Smooth muscle cell (in vitro differentiated cells): ENCODE results near the gene HOXA10. TPM values are rescaled to one million over a fixed set of nuclear protein-coding genes. Genes with fewer than 3 reads are reported as not detected.
A peak's percentile ranks its signal among the peaks of the same experiment; 100 is the strongest.

Source experiments
- DNase-seq: peaks from one replicate; lab custom pipeline; 2025; ENCODE audit not compliant: unreplicated experiment; lab: John Stamatoyannopoulos, UW
- H2AFZ ChIP-seq: fragments of 200-600 bp; sonication (generic); 2 replicates; pipeline ENCODE4 v1.6.0; 2016; ENCODE audit warnings: antibody characterized with exemption, low read depth, mild to moderate bottlenecking
- H3F3A ChIP-seq: fragments of 200-600 bp; sonication (generic); 2 replicates; pipeline ENCODE4 v1.6.0; 2017; ENCODE audit warnings: antibody characterized with exemption, low read depth
- H3K27ac ChIP-seq: fragments of 200-600 bp; sonication (generic); 2 replicates; pipeline ENCODE4 v1.5.1; 2016; ENCODE audit warnings: low read depth, mild to moderate bottlenecking
- H3K27me3 ChIP-seq: fragments of 200-600 bp; sonication (generic); 2 replicates; pipeline ENCODE4 v1.6.1; 2016; ENCODE audit warnings: low read depth, mild to moderate bottlenecking
- H3K36me3 ChIP-seq: fragments of 200-600 bp; sonication (generic); 2 replicates; pipeline ENCODE4 v1.5.1; 2016; ENCODE audit warnings: low read depth
- H3K4me1 ChIP-seq: fragments of 200-600 bp; sonication (generic); 2 replicates; pipeline ENCODE4 v1.5.1; 2016; ENCODE audit warnings: low read depth
- H3K4me2 ChIP-seq: fragments of 200-600 bp; sonication (generic); 2 replicates; pipeline ENCODE4 v1.6.0; 2016; ENCODE audit warnings: mild to moderate bottlenecking
- H3K4me3 ChIP-seq: fragments of 200-600 bp; sonication (generic); 2 replicates; pipeline ENCODE4 v1.5.1; 2016; ENCODE audit warnings: mild to moderate bottlenecking
- H3K79me2 ChIP-seq: fragments of 200-600 bp; sonication (generic); 2 replicates; pipeline ENCODE4 v1.6.0; 2016; ENCODE audit warnings: low read depth, mild to moderate bottlenecking
- H3K9ac ChIP-seq: fragments of 200-600 bp; sonication (generic); 2 replicates; pipeline ENCODE4 v1.6.0; 2016; ENCODE audit warnings: low read depth
- H3K9me3 ChIP-seq: fragments of 200-600 bp; sonication (generic); replicated peaks from 2 replicates; pipeline ENCODE4 v1.5.1; 2016; ENCODE audit warnings: low read depth
- H4K20me1 ChIP-seq: fragments of 200-600 bp; sonication (generic); 2 replicates; pipeline ENCODE4 v1.6.0; 2016; ENCODE audit warnings: low read depth
- WGBS: methylation state at CpG from one replicate; pipeline ENCODE4 v1.1.7; 2016; ENCODE audit warnings: low lambda C conversion rate; 5-methylcytosine and 5-hydroxymethylcytosine counted together
- polyA plus RNA-seq: library from polyadenylated mRNA; unstranded; fragments of >200 nt; fragmentation: Nextera tagmentation; extraction: Ambion mirVana; gene quantifications from 2 replicates; pipeline ENCODE4 v1.2.1, GENCODE V29; 2016
- total RNA-seq: library from RNA; depleted of rRNA; stranded (reverse); fragments of >200 nt; gene quantifications from 2 replicates; pipeline ENCODE4 v1.2.3, GENCODE V29; 2014
- TF ChIP-seq, protein P1 (sequence below): fragments of 200-600 bp; sonication (generic); IDR thresholded peaks from 2 replicates; pipeline ENCODE4 v1.5.1; 2017; ENCODE audit warnings: borderline replicate concordance, mild to moderate bottlenecking, antibody characterized with exemption; ENCODE audit not compliant: insufficient read depth, poor library complexity, severe bottlenecking

HOXA10 gene
- total and polyA plus RNA-seq, 2 experiments from 2014 or later, result 37.6 to 53.6 TPM

DNA sequence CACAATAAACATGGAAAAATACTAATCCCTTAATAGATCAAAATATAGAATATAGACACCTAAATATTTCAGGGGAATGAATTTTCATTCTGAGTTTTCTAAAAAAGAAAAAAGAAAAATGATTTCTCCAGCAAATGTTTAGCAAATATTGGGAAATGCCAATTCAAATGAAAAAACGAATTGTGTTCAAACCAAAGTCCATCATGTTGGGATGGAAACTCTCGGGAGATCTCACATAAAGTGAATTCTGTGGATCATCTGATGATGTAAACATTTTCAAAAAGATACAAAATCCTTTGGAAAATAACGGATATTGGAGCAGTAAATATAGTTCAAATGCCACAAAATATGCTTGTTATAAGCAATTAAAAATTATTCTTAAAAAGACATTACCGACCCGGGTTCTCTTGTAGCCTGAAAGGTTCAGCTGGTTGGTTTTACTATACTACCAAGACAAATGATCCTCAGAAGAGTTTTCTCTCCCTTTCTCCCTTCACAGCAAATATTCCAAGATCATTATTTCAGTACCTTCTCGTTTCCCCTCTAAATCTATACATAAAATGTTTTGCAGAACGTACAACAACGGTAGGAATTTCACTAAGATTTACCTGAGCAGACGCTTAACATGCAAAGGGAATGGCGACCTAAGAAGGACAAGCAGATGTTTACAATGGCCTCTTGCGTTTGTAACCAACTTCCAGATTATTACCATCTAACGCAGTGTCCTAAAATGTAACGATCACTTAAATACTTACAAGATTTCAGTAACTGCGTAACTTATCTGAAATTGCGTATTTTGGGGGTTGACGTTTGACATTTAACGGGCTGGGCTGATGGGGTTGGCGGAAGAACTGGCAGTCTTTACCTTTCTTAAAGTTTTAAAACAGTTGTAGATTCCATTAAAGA is 23.3 kb upstream of the HOXA10 start:
- peak overlapping the region; percentile 67 for H3K4me3 ChIP-seq
- DNase-seq, result no peak
- H4K20me1 ChIP-seq, result peaks cover 45% of the 10 kb centered on the region
- H3K79me2 ChIP-seq, result peaks cover 87% of the 10 kb centered on the region
- peak overlapping the region; percentile 89 for H3K4me2 ChIP-seq
- TF ChIP-seq, protein P1, sequence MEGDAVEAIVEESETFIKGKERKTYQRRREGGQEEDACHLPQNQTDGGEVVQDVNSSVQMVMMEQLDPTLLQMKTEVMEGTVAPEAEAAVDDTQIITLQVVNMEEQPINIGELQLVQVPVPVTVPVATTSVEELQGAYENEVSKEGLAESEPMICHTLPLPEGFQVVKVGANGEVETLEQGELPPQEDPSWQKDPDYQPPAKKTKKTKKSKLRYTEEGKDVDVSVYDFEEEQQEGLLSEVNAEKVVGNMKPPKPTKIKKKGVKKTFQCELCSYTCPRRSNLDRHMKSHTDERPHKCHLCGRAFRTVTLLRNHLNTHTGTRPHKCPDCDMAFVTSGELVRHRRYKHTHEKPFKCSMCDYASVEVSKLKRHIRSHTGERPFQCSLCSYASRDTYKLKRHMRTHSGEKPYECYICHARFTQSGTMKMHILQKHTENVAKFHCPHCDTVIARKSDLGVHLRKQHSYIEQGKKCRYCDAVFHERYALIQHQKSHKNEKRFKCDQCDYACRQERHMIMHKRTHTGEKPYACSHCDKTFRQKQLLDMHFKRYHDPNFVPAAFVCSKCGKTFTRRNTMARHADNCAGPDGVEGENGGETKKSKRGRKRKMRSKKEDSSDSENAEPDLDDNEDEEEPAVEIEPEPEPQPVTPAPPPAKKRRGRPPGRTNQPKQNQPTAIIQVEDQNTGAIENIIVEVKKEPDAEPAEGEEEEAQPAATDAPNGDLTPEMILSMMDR, result no peak
- peaks cover 13% of the 10 kb centered on the region for H3F3A ChIP-seq
- no peaks in the 10 kb centered on the region for H3K27me3 ChIP-seq
- H3K9me3 ChIP-seq, result no peaks in the 10 kb centered on the region
- H3K36me3 ChIP-seq, result no peaks in the 10 kb centered on the region
- H3K4me1 ChIP-seq, result no peaks in the 10 kb centered on the region
- H3K27ac ChIP-seq, result no peak overlapping the region
- 14% methylated on average over 18 of the region's 18 CpGs for WGBS
- H2AFZ ChIP-seq, result peak overlapping the region; percentile 44
- peak overlapping the region; percentile 52 for H3K9ac ChIP-seq

DNA sequence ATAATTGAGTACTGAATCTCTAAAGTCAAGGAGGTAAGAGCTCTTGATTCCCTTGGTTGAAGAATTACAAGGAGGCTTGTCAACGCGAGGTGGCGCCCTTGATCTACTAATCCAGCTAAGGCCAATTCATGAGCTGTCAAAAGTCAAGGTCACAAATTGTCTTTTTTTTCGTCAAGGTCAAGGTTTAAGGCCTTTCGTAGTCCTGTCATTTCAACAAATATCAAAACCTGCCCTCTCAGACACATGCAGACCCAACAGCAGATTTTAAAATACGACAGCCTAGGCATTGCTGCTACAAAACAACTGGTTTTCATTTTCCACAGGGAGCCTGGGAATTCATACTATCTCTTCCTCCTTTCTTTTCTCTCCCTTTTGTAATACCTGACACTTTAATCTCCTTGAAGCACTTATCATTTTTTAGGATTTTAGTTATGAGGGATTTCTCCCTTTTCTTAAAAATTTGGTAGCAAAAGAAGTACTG is 22.2 kb upstream of the HOXA10 start:
- Histone ChIP-seq H3K4me3 (peak overlapping the region; percentile 67), H3K9me3 (no peaks in the 10 kb centered on the region), H3K4me1 (no peaks in the 10 kb centered on the region), H3K27me3 (no peaks in the 10 kb centered on the region), H3F3A (peaks cover 8% of the 10 kb centered on the region), H3K36me3 (no peaks in the 10 kb centered on the region), H3K4me2 (peak overlapping the region; percentile 89), H3K9ac (no peak overlapping the region), H3K27ac (no peak overlapping the region), H3K79me2 (peaks cover 87% of the 10 kb centered on the region), H2AFZ (no peak overlapping the region), H4K20me1 (peaks cover 45% of the 10 kb centered on the region)
- TF ChIP-seq, protein P1, result peak; percentile 88
- WGBS, result 2% methylated on average over 6 of the region's 6 CpGs
- DNase-seq, result no peak

DNA sequence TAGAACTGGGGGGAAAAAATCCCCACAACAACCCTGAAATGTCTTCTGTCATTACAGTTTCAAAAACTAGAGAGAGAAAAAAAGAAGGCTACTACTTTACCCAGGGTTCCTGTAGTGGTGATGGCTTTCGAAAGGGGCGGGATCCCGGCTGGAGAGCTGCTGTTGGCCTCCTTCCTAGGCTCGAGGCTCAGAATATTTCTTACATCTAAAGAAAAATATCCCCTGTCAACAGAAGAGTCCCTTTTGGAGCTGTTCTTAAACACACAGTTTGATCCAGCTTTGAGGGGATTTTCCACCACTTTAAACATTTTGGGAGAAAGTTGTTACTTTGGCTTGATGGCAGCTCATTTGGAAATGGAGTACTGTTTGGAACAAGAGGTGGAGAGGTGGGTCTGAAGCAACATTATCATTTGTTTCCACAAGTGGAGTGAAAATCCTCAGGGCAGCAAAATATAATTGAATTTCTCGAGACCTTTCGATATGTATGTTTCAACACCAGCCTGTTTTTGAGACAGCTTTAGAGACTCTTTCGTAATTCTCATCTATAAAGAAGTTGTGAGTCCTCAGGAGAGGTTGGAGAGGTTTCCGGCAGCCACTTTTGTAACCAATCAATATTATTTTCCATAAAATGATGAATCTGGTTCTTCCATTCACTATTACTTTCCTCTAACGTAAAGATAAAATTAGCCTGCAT is 20.7 kb upstream of the HOXA10 start:
- peak overlapping the region; percentile 87 for H3K27ac ChIP-seq
- TF ChIP-seq, protein P1, result no peak
- peaks cover 45% of the 10 kb centered on the region for H4K20me1 ChIP-seq
- H3K79me2 ChIP-seq, result peaks cover 96% of the 10 kb centered on the region
- 40% methylated on average over 9 of the region's 9 CpGs for WGBS
- H2AFZ ChIP-seq, result peak overlapping the region; percentile 2
- peak overlapping the region; percentile 89 for H3K4me2 ChIP-seq
- no peaks in the 10 kb centered on the region for H3K36me3 ChIP-seq
- no peak for DNase-seq
- peak overlapping the region; percentile 66 for H3K9ac ChIP-seq
- H3K27me3 ChIP-seq, result no peaks in the 10 kb centered on the region
- peak overlapping the region; percentile 67 for H3K4me3 ChIP-seq
- H3K9me3 ChIP-seq, result no peaks in the 10 kb centered on the region
- H3F3A ChIP-seq, result peaks cover 5% of the 10 kb centered on the region
- no peaks in the 10 kb centered on the region for H3K4me1 ChIP-seq
